ENCODE results near the gene LMX1B.

LMX1B gene

GRCh38 chr9:126628146-126628545 lies 14.4 kb downstream of the LMX1B start:
- Histone ChIP-seq H3K9ac (ENCODE audit: low read length) (no peak overlapping the region), H3K4me3 (ENCODE audit: low read length) (no peak overlapping the region), H3K4me1 (ENCODE audit: control insufficient read depth, insufficient read depth, low read length) (no peaks in the 10 kb centered on the region), H3K9me3 (ENCODE audit: control insufficient read depth, low read length) (no peaks in the 10 kb centered on the region), H3K27me3 (replicated peaks; ENCODE audit: control insufficient read depth, insufficient read depth, low read length) (peaks cover 73% of the 10 kb centered on the region), H3K36me3 (ENCODE audit: control insufficient read depth, insufficient read depth, low read length, severe bottlenecking) (no peaks in the 10 kb centered on the region)
- no peak for DNase-seq (ENCODE audit: low read depth)

- Histone ChIP-seq H3K4me1 (ENCODE audit: control insufficient read depth, insufficient read depth, low read length) (no peaks in the 10 kb centered on the region), H3K27me3 (replicated peaks; ENCODE audit: control insufficient read depth, insufficient read depth, low read length) (peaks cover 74% of the 10 kb centered on the region), H3K36me3 (ENCODE audit: control insufficient read depth, insufficient read depth, low read length, severe bottlenecking) (no peaks in the 10 kb centered on the region), H3K9me3 (ENCODE audit: control insufficient read depth, low read length) (no peaks in the 10 kb centered on the region), H3K4me3 (ENCODE audit: low read length) (no peak overlapping the region), H3K9ac (ENCODE audit: low read length) (no peak overlapping the region)
- no peak for DNase-seq (ENCODE audit: low read depth)
Measured at GRCh38 chr9:126628969-126629674, 15.4 kb downstream of the LMX1B start.

- no peaks in the 10 kb centered on the region for H3K36me3 ChIP-seq (ENCODE audit: control insufficient read depth, insufficient read depth, low read length, severe bottlenecking)
- DNase-seq (ENCODE audit: low read depth) = no peak
Measured at GRCh38 chr9:126630458-126631237, 16.9 kb downstream of the LMX1B start.

GRCh38 chr9:126631254-126631653 lies 17.5 kb downstream of the LMX1B start:
- no peak for DNase-seq (ENCODE audit: low read depth)
- Histone ChIP-seq H3K36me3 (ENCODE audit: control insufficient read depth, insufficient read depth, low read length, severe bottlenecking) (no peaks in the 10 kb centered on the region), H3K9ac (ENCODE audit: low read length) (no peak overlapping the region), H3K4me1 (ENCODE audit: control insufficient read depth, insufficient read depth, low read length) (no peaks in the 10 kb centered on the region), H3K9me3 (ENCODE audit: control insufficient read depth, low read length) (no peaks in the 10 kb centered on the region), H3K4me3 (ENCODE audit: low read length) (no peak overlapping the region), H3K27me3 (replicated peaks; ENCODE audit: control insufficient read depth, insufficient read depth, low read length) (peaks cover 75% of the 10 kb centered on the region)

More at GRCh38 chr9:126630458-126631237, 16.9 kb downstream of the LMX1B start:
- no peak overlapping the region for H3K9ac ChIP-seq (ENCODE audit: low read length)
- H3K4me3 ChIP-seq (ENCODE audit: low read length) = no peak overlapping the region
- H3K9me3 ChIP-seq (ENCODE audit: control insufficient read depth, low read length) = no peaks in the 10 kb centered on the region
- H3K4me1 ChIP-seq (ENCODE audit: control insufficient read depth, insufficient read depth, low read length) = no peaks in the 10 kb centered on the region
- H3K27me3 ChIP-seq (replicated peaks; ENCODE audit: control insufficient read depth, insufficient read depth, low read length) = peaks cover 80% of the 10 kb centered on the region

- no peaks in the 10 kb centered on the region for H3K36me3 ChIP-seq (ENCODE audit: control insufficient read depth, insufficient read depth, low read length, severe bottlenecking)
Measured at GRCh38 chr9:126633881-126634558, 20.3 kb downstream of the LMX1B start.

GRCh38 chr9:126635061-126635460 lies 21.3 kb downstream of the LMX1B start:
- DNase-seq (ENCODE audit: low read depth) = no peak
- Histone ChIP-seq H3K9ac (ENCODE audit: low read length) (no peak overlapping the region), H3K4me3 (ENCODE audit: low read length) (no peak overlapping the region), H3K9me3 (ENCODE audit: control insufficient read depth, low read length) (no peaks in the 10 kb centered on the region), H3K4me1 (ENCODE audit: control insufficient read depth, insufficient read depth, low read length) (no peaks in the 10 kb centered on the region), H3K27me3 (replicated peaks; ENCODE audit: control insufficient read depth, insufficient read depth, low read length) (peaks cover 76% of the 10 kb centered on the region), H3K36me3 (ENCODE audit: control insufficient read depth, insufficient read depth, low read length, severe bottlenecking) (no peaks in the 10 kb centered on the region)

More at GRCh38 chr9:126633881-126634558, 20.3 kb downstream of the LMX1B start:
- no peaks in the 10 kb centered on the region for H3K4me1 ChIP-seq (ENCODE audit: control insufficient read depth, insufficient read depth, low read length)
- H3K27me3 ChIP-seq (replicated peaks; ENCODE audit: control insufficient read depth, insufficient read depth, low read length) = peaks cover 74% of the 10 kb centered on the region
- no peak for DNase-seq (ENCODE audit: low read depth)
- no peak overlapping the region for H3K9ac ChIP-seq (ENCODE audit: low read length)
- no peaks in the 10 kb centered on the region for H3K9me3 ChIP-seq (ENCODE audit: control insufficient read depth, low read length)
- no peak overlapping the region for H3K4me3 ChIP-seq (ENCODE audit: low read length)

GRCh38 chr9:126635661-126636439 lies 22.1 kb downstream of the LMX1B start:
- no peak overlapping the region for H3K4me3 ChIP-seq (ENCODE audit: low read length)
- H3K36me3 ChIP-seq (ENCODE audit: control insufficient read depth, insufficient read depth, low read length, severe bottlenecking) = no peaks in the 10 kb centered on the region
- H3K9me3 ChIP-seq (ENCODE audit: control insufficient read depth, low read length) = no peaks in the 10 kb centered on the region
- no peak for DNase-seq (ENCODE audit: low read depth)
- H3K9ac ChIP-seq (ENCODE audit: low read length) = no peak overlapping the region
- H3K4me1 ChIP-seq (ENCODE audit: control insufficient read depth, insufficient read depth, low read length) = no peaks in the 10 kb centered on the region
- peaks cover 77% of the 10 kb centered on the region for H3K27me3 ChIP-seq (replicated peaks; ENCODE audit: control insufficient read depth, insufficient read depth, low read length)

- no peak overlapping the region for H3K9ac ChIP-seq (ENCODE audit: low read length)
- no peaks in the 10 kb centered on the region for H3K36me3 ChIP-seq (ENCODE audit: control insufficient read depth, insufficient read depth, low read length, severe bottlenecking)
- H3K27me3 ChIP-seq (replicated peaks; ENCODE audit: control insufficient read depth, insufficient read depth, low read length) = peaks cover 80% of the 10 kb centered on the region
- DNase-seq (ENCODE audit: low read depth) = no peak
- no peak overlapping the region for H3K4me3 ChIP-seq (ENCODE audit: low read length)
- H3K9me3 ChIP-seq (ENCODE audit: control insufficient read depth, low read length) = no peaks in the 10 kb centered on the region
- H3K4me1 ChIP-seq (ENCODE audit: control insufficient read depth, insufficient read depth, low read length) = no peaks in the 10 kb centered on the region
Measured at GRCh38 chr9:126636983-126637798, 23.5 kb downstream of the LMX1B start.

GRCh38 chr9:126638571-126639132 lies 24.9 kb downstream of the LMX1B start:
- Histone ChIP-seq H3K9ac (ENCODE audit: low read length) (no peak overlapping the region), H3K36me3 (ENCODE audit: control insufficient read depth, insufficient read depth, low read length, severe bottlenecking) (no peaks in the 10 kb centered on the region), H3K4me1 (ENCODE audit: control insufficient read depth, insufficient read depth, low read length) (no peaks in the 10 kb centered on the region), H3K4me3 (ENCODE audit: low read length) (no peak overlapping the region), H3K27me3 (replicated peaks; ENCODE audit: control insufficient read depth, insufficient read depth, low read length) (peaks cover 85% of the 10 kb centered on the region), H3K9me3 (ENCODE audit: control insufficient read depth, low read length) (no peaks in the 10 kb centered on the region)
- DNase-seq (ENCODE audit: low read depth) = no peak

- Histone ChIP-seq H3K9ac (ENCODE audit: low read length) (no peak overlapping the region), H3K36me3 (ENCODE audit: control insufficient read depth, insufficient read depth, low read length, severe bottlenecking) (no peaks in the 10 kb centered on the region), H3K27me3 (replicated peaks; ENCODE audit: control insufficient read depth, insufficient read depth, low read length) (peaks cover 85% of the 10 kb centered on the region), H3K4me1 (ENCODE audit: control insufficient read depth, insufficient read depth, low read length) (no peaks in the 10 kb centered on the region), H3K9me3 (ENCODE audit: control insufficient read depth, low read length) (no peaks in the 10 kb centered on the region), H3K4me3 (ENCODE audit: low read length) (no peak overlapping the region)
- DNase-seq (ENCODE audit: low read depth) = no peak
Measured at GRCh38 chr9:126639318-126640000, 25.7 kb downstream of the LMX1B start.

Data from adipocyte (in vitro differentiated cells).